Stimulated activated CD8-positive, alpha-beta memory T cell treated with anti-CD3 and anti-CD28 coated beads, Interleukin-7, amount 100 ng/mL, for 48 hours (primary cell): ENCODE measurements around the gene GAD2.
"Not testable (repeated sequence)": the region's sequence is repeated elsewhere in the genome, so short reads cannot be mapped to it uniquely, and the experiment has no call there.

Experiments
- DNase-seq, 2 donors: peaks; one replicate each; pipeline ENCODE4 v3.0.0-alpha.2; 2020; ENCODE audit warnings: low read depth in 1 of 2; ENCODE audit errors: extremely low read depth in 1 of 2

Gene GAD2

GRCh38 chr10:26314265-26315013 lies 97.9 kb downstream of the GAD2 start:
- no peak for DNase-seq

GRCh38 chr10:26318672-26319071 lies 102.1 kb downstream of the GAD2 start:
- no peak for DNase-seq

GRCh38 chr10:26323219-26323618 lies 106.6 kb downstream of the GAD2 start:
- no peak for DNase-seq

GRCh38 chr10:26326851-26327250 lies 110.3 kb downstream of the GAD2 start:
- no peak for DNase-seq

GRCh38 chr10:26327811-26328210 lies 111.2 kb downstream of the GAD2 start:
- no peak for DNase-seq

GRCh38 chr10:26331371-26331770 lies 114.8 kb downstream of the GAD2 start:
- no peak for DNase-seq

- no peak for DNase-seq
Measured at GRCh38 chr10:26334232-26334931, 117.8 kb downstream of the GAD2 start.

- peak; percentile 1 to 30 for DNase-seq
Measured at GRCh38 chr10:26334932-26335573, 118.5 kb downstream of the GAD2 start.

- DNase-seq, result no peak
Measured at GRCh38 chr10:26335574-26336093, 119.1 kb downstream of the GAD2 start.

- no peak for DNase-seq
Measured at GRCh38 chr10:26336979-26337378, 120.4 kb downstream of the GAD2 start.

- no peak for DNase-seq
Measured at GRCh38 chr10:26341701-26342100, 125.1 kb downstream of the GAD2 start.

GRCh38 chr10:26348821-26349417 lies 132.3 kb downstream of the GAD2 start:
- not testable (repeated sequence) for DNase-seq
